ENCODE data around the gene PARD3B.

Gene PARD3B

GRCh38 chr2:205520311-205520710 lies 975.0 kb downstream of the PARD3B start:
- peak overlapping the region; percentile 37 for H3K27ac ChIP-seq
- peaks cover 8 to 14% of the 10 kb centered on the region in 2 experiments for H3K4me1 ChIP-seq (ENCODE audit: control insufficient read depth in 1 of 2, insufficient read depth in 1 of 2, low read depth in 1 of 2, low read length in 1 of 2)
- no peaks in the 10 kb centered on the region for H3K9me3 ChIP-seq
- no peak overlapping the region for H3K4me3 ChIP-seq (ENCODE audit: low read depth in 1 of 2, low read length in 1 of 2)
- TF ChIP-seq CTCF (IDR thresholded peaks at IDR 0.05), result no peak
- no peaks in the 10 kb centered on the region for H3K36me3 ChIP-seq
- H3K27me3 ChIP-seq, result no peaks in the 10 kb centered on the region

- peaks cover 6 to 10% of the 10 kb centered on the region in 2 experiments for H3K4me1 ChIP-seq (ENCODE audit: control insufficient read depth in 1 of 2, insufficient read depth in 1 of 2, low read depth in 1 of 2, low read length in 1 of 2)
- H3K27ac ChIP-seq, result no peak overlapping the region
- no peaks in the 10 kb centered on the region for H3K27me3 ChIP-seq
- no peaks in the 10 kb centered on the region for H3K9me3 ChIP-seq
- H3K4me3 ChIP-seq (ENCODE audit: low read depth in 1 of 2, low read length in 1 of 2), result no peak overlapping the region
- H3K36me3 ChIP-seq, result no peaks in the 10 kb centered on the region
- no peak for TF ChIP-seq CTCF (IDR thresholded peaks at IDR 0.05)
These were observed 979.4 kb downstream of the PARD3B start for GRCh38 chr2:205524656-205525055.

GRCh38 chr2:205527801-205528200 lies 982.5 kb downstream of the PARD3B start:
- Histone ChIP-seq H3K4me3 (ENCODE audit: low read depth in 1 of 2, low read length in 1 of 2) (no peak overlapping the region), H3K36me3 (no peaks in the 10 kb centered on the region), H3K27ac (no peak overlapping the region), H3K4me1 (ENCODE audit: control insufficient read depth in 1 of 2, insufficient read depth in 1 of 2, low read depth in 1 of 2, low read length in 1 of 2) (peaks cover 5 to 11% of the 10 kb centered on the region in 2 experiments), H3K27me3 (no peaks in the 10 kb centered on the region), H3K9me3 (no peaks in the 10 kb centered on the region)
- TF ChIP-seq CTCF (IDR thresholded peaks at IDR 0.05), result no peak

- peaks cover 5 to 22% of the 10 kb centered on the region in 2 experiments for H3K4me1 ChIP-seq (ENCODE audit: control insufficient read depth in 1 of 2, insufficient read depth in 1 of 2, low read depth in 1 of 2, low read length in 1 of 2)
- no peaks in the 10 kb centered on the region for H3K27me3 ChIP-seq
- no peak overlapping the region for H3K27ac ChIP-seq
- no peaks in the 10 kb centered on the region for H3K9me3 ChIP-seq
- H3K36me3 ChIP-seq, result no peaks in the 10 kb centered on the region
- H3K4me3 ChIP-seq (ENCODE audit: low read depth in 1 of 2, low read length in 1 of 2), result no peak overlapping the region
- TF ChIP-seq CTCF (IDR thresholded peaks at IDR 0.05), result no peak
These were observed 985.8 kb downstream of the PARD3B start for GRCh38 chr2:205531072-205531471.

- Histone ChIP-seq H3K4me1 (ENCODE audit: control insufficient read depth in 1 of 2, insufficient read depth in 1 of 2, low read depth in 1 of 2, low read length in 1 of 2) (peaks cover 5 to 22% of the 10 kb centered on the region in 2 experiments), H3K4me3 (ENCODE audit: low read depth in 1 of 2, low read length in 1 of 2) (no peak overlapping the region), H3K27ac (no peak overlapping the region), H3K9me3 (no peaks in the 10 kb centered on the region), H3K27me3 (no peaks in the 10 kb centered on the region), H3K36me3 (no peaks in the 10 kb centered on the region)
- no peak for TF ChIP-seq CTCF (IDR thresholded peaks at IDR 0.05)
These were observed 986.3 kb downstream of the PARD3B start for GRCh38 chr2:205531489-205532148.
